Activated CD8-positive, alpha-beta memory T cell treated with anti-CD3 and anti-CD28 coated beads for 4 hours (primary cell): Measurements from ENCODE around the gene NIPAL3.
A peak's percentile ranks its signal among the peaks of the same experiment; 100 is the strongest.

Source experiments
- DNase-seq, 2 donors: peaks; one replicate each; pipeline ENCODE4 v3.0.0-alpha.2; 2020; ENCODE audit warnings: low read depth in 2 of 2

Gene NIPAL3

DNA sequence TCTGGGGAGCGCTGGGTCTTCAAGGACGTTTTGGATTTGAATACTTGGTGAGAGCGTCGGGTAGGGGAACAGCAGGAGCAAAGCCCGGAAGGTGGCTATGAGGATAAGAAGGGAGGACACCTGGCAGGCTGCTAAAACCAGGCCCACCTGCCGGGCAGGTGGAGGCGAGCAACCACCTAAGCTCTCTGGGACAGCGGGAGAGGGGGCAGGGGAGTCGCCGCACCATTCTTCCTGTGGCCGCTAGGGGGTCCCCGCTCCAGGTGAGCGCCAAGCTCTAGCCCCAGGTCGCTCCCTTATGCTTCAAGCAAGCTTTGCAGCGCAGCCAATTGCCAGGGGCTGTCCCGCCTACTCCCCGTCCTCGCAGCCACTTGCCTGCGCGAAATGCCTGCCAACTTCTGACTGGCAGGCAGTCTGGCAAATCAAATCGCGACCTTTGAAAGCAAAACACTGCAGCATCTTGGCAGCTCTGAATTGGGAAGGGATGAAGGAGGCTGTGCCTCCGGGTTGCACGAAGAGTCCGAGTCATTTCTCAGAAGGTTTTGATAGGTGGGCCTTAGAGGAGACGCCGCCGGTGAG is at the start of gene NIPAL3:
Gene NIPAL3, plus strand, starts transcription at position 469 of the 576 bp plus-strand sequence. CDS start 3,746 bp downstream, outside the sequence.
- DNase-seq: peak; percentile 91 to 98

- DNase-seq: no peak
Measured at GRCh38 chr1:24366707-24367106, 48.9 kb upstream of the NIPAL3 start.

DNA sequence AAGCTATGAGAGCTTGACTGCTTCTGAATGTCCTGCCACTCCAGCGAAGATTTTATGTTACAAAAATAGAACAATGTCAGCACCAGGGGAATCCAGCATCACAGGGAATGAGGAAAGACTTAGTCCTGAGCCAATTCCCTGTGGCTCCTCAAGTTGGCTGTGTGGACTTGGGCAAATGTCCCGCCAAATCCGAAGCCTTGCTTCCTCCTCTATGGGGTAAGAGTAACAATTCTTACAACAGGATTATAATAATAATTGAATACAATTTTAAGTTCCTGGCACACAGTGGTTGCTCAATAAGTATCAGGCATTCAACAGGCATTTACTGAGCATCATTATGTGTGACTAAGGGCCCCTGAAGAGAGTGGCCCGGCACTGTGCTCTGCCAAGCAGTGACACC is 46.4 kb upstream of the NIPAL3 start:
- DNase-seq: no peak

- no peak for DNase-seq
Measured at GRCh38 chr1:24369801-24370200, 45.8 kb upstream of the NIPAL3 start.

- DNase-seq: no peak
Measured at GRCh38 chr1:24373044-24373443, 42.6 kb upstream of the NIPAL3 start.

DNA sequence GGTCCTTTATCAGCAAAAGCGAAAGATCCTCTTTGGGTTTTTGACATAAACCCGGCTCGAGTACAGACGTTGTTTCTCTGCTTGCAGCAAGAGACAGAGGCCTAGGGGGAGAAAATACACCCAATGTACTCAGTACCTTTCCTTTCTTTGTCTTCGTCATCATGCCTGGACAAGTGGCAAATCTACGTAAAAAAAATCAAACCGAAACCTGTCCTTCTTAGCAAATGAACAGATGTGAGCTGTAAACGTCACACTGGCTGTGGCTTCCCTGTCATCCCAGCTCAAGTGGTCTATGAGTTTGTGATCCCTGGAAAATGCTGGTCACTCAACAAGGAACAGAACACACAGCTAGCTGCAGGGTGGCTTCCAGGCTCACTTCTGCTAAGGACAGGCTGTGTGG is 41.9 kb upstream of the NIPAL3 start:
- DNase-seq: no peak

- no peak for DNase-seq
Measured at GRCh38 chr1:24374891-24375786, 40.5 kb upstream of the NIPAL3 start.

DNA sequence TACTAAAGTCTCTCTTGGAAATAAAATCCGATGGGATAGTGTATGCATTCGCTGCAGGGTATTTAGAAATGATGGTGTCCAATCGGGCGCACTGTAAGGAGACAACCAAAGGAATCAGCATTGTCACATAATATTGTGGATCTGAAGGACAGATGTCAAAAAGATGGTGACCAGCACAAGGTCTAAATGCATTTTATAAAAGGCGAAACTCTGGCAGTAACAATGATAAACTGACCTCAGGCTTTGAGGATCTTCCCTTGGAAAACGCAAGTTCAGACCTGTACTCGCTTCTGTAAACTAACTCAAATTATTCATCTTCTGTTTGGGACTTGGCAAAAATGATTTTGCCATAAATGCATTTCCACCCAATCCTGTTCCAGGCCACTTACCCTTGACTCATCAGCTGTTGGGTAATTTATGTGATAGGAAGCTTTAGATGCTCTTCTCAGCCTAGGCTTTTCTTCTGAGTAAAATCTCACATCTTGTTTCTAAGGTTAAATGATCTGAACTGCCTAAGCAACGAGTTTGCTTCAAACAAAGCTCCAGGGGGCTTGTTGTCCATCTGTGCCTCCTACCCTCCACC is 35.8 kb upstream of the NIPAL3 start:
- DNase-seq: no peak

GRCh38 chr1:24380508-24380907 is 35.1 kb upstream of the NIPAL3 start:
- no peak for DNase-seq

- DNase-seq: no peak
Measured at GRCh38 chr1:24381256-24381655, 34.3 kb upstream of the NIPAL3 start.

- DNase-seq: no peak
Measured at GRCh38 chr1:24382165-24382577, 33.4 kb upstream of the NIPAL3 start.

GRCh38 chr1:24383381-24383940 is 32.1 kb upstream of the NIPAL3 start:
- DNase-seq: no peak

DNA sequence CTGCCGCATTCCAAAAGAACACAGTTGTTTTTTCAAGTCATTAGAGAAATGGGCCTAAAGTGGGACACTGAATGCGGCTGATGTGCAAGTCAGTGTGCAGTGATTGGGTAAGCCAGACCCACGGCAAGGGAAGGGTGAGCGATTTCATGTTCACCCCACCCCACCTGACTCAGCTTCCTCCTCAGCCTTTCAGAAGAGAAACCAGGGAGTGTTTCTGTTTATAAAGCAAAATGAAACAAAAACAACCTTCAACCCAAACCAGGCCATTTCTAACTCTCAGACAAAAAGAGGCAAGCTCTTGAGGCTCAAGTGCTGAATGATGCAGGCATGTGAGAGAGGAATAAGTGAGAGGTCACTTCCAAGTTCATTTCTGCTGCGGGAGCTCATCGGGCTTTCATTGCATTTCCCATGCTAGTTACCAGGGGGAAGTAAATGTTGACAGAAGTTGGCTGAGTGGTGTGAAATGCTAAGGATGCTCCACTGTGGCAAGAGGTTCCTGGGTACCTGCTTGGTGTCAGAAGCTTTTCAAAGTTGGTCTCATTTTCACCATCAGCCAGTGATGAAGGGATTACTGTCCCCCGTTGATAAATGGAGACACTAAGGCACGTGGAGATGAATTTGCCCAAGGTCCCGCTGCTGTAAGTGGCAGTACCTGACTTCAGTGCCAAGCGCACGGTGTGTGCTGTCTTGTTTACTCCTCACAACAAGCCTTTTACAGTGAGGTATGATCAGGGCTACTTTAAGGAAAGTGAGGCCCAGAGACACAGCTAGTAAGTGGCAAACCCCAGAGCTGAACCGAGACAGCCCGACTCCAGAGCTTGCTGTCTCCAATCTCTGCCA is 31.1 kb upstream of the NIPAL3 start:
- DNase-seq: no peak

GRCh38 chr1:24385160-24385940 is 30.3 kb upstream of the NIPAL3 start:
- no peak for DNase-seq

GRCh38 chr1:24386241-24386640 is 29.4 kb upstream of the NIPAL3 start:
- DNase-seq: no peak

DNA sequence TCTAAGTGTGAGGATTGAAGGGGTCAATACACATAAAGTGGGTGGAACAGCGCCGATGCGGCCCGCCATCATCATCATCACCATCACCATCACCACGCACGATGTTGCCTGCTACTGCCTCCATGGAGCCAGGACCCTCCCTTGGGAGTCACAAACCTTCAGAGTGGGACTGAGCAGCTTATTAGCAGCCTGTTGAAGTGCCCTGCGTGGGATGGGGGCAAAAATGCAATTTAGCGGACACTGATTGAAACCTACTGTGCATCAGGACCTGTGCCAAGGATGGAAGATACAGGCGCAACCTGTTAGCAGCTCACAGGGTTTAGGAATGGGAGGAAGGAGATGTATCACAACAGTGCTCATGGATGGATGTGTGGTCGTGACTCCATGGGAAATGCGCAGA is 28.7 kb upstream of the NIPAL3 start:
- DNase-seq: no peak

DNA sequence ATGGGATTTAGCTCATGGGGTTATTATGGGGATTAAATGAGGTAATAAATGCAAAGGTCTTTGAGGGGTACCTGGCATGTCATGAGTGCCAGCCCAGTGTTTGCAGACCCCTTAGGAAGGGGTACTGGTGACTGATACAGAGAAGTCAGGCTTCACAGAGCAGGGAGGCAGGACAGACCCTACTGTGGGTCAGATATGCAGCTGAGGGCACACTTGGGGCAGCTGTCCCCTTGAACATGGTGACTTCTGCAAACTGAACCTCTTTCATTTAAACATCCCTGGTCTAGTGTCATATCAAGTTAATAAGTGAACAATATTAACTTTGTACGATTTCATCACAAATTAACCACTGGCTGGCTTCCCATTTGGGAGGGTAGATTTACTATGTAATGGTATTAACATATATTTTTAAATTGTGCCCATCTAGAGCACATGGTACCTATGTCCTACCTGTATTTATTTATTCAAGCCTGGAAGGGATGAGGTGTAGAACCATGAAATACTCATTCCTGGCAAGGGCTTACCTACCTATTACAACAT is 27.9 kb upstream of the NIPAL3 start:
- DNase-seq: no peak

DNA sequence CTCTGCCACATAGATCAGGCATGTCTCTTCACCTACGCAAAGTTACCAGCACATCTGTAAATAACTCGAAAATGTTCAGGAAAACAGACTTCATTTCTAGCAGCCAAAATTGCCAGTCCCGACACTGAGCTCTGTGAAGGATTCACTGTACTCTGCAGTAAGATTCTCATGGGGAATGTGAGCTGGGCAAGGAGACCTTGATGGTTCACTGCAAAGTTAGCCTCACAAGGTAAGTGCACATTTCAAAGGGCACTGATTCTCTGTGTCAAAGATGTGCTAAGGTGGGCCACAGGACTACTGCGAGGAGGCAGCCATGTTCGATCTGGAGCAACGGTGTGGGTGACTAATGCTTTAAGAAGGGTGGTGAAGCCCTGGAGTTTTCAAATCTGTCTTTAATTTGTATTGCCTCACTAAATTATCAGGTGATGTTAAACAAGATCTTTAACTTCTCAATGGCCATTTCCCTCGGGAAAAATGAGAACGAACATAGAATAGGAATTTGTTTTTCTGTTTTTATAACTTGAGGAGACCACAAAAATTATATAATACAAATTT is 27.2 kb upstream of the NIPAL3 start:
- no peak for DNase-seq

- no peak for DNase-seq
Measured at GRCh38 chr1:24389231-24389678, 26.3 kb upstream of the NIPAL3 start.
